ENCODE data around the gene PHC3.

- TF ChIP-seq POLR2A (IDR thresholded peaks at IDR 0.05) (no peak), EP300 (IDR thresholded peaks at IDR 0.05) (no peak)
Measured at GRCh38 chr3:170102431-170102830, 79.1 kb downstream of the PHC3 start.
